HG02943 (cell line): ENCODE data around the gene PHETA1.

Experiments used
- ATAC-seq: cut with Tn5 transposase; IDR thresholded peaks from one replicate; pipeline ENCODE4 v1.9.1; 2021; ENCODE audit warnings: mild to moderate bottlenecking, low read depth, moderate library complexity; ENCODE audit not compliant: unreplicated experiment

PHETA1 gene, protein sequence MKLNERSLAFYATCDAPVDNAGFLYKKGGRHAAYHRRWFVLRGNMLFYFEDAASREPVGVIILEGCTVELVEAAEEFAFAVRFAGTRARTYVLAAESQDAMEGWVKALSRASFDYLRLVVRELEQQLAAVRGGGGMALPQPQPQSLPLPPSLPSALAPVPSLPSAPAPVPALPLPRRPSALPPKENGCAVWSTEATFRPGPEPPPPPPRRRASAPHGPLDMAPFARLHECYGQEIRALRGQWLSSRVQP

DNA sequence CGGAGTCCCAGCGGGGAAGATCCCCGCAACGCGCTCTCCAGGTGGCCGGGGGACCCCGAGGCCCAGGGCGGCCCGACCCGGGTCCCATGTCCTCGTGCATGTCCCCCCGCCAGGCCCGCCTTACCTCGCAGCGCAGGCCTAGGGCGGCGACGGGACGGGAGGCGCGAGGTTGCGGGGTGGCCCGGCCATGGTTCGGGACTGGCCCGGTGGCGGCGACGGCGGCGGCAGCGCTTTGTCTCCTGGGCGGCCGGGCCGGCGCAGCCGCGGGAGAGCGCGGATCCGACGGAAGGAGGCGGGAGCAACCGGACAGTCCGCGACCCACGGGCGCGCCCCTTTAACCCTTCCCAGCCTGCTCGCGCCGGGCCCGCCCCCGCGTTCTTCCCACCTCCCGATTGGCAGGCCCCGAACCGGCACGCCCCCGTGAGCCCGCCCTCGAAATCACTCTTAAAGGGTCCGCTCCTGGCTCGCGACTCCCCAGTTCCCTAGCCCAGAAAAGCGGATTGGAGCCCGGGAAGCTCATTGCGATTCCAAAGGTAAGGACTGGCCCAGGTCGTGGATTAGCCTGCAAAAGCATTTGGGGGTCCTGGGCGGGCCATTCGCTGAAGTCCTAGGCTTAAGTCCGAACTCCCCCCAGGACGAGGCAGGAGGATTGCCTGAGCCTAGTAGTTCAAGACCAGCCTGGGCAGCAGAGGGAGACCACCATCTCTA is at the start of gene PHETA1:
Gene PHETA1 (minus strand): TSS at position 308 of the 708 bp plus-strand sequence. CDS start 5,668 bp downstream, outside the sequence.
- peak; percentile 95 for ATAC-seq

DNA sequence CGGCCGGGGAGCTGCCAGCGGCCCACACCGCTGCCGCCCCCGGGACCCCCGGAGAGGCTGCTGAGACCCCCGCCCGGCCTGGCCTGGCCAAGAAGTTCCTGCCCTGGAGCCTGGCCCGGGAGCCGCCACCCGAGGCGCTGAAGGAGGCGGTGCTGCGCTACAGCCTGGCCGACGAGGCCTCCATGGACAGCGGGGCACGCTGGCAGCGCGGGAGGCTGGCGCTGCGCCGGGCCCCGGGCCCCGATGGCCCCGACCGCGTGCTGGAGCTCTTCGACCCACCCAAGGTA is 49.6 kb upstream of the PHETA1 start:
- no peak for ATAC-seq

DNA sequence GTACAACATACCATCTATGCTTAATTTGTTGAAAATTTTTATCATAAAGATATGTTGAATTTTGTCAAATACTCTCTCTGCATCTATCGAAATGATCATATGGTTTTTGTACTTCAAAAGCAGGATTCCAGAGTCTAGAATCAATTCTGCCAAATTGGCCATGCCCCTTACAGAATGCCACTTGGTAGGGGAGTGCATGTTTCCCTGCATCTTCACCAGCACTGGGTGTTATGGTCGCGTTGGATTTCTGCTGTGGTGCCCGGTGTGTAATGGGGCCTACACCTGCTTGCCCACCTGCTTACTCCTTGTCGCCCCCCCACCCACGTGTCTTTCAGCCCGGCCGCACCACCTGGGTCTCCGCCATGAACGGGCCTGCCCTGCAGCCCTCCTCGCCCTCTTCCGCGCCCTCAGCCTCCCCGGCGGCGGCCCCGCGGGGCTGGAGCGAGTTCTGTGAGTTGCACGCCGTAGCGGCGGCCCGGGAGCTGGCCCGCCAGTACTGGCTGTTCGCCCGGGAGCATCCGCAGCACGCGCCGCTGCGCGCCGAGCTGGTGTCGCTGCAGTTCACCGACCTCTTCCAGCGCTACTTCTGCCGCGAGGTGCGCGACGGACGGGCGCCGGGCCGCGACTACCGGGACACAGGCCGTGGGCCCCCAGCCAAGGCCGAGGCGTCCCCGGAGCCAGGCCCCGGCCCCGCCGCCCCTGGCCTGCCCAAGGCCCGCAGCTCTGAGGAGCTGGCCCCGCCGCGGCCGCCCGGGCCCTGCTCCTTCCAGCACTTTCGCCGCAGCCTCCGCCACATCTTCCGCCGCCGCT is 49.1 kb upstream of the PHETA1 start:
- ATAC-seq: no peak

DNA sequence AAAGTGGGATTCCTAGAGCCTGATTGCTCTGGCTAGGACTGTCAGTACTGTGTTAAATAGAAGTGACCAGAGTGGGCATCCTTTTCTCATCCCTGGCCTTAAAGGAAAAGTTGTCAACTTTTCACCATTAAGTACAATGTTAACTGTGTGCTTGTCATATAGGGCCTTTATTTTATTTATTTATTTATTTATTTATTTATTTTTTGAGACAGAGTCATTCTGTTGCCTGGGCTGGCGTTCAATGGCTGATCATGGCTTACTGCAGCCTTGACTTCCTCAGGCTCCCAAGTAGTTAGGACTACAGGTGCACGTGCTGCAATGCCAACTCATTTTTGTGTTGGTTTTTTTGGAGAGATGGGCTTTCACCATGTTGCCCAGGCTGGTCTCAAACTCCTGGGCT is 48.4 kb upstream of the PHETA1 start:
- no peak for ATAC-seq

DNA sequence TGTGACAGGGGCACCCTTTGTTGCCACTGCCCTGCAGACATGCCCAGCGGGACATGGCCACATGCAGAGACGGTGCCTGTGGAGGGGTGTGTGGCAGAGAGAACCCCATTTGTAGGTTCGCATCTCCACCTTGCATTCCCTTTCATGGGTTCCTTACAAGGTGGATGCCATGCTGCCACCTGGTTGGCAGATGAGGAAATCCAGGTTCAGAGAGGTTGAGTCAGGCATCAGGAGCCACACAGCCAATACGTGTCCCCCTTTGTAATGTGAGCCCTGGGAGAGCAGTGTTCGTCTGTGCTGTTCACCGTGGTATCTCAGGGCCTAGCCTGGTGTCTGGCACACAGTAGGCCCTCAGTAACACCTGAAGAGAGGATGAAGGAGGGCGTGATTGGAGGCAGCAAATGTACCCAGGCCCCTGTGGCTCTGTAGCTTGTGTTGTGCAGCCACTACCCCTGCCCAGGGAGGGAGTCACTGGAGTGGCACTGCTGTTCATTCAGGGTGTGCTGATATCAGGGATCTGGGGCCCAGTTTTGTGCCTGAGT is 45.9 kb upstream of the PHETA1 start:
- ATAC-seq: no peak

DNA sequence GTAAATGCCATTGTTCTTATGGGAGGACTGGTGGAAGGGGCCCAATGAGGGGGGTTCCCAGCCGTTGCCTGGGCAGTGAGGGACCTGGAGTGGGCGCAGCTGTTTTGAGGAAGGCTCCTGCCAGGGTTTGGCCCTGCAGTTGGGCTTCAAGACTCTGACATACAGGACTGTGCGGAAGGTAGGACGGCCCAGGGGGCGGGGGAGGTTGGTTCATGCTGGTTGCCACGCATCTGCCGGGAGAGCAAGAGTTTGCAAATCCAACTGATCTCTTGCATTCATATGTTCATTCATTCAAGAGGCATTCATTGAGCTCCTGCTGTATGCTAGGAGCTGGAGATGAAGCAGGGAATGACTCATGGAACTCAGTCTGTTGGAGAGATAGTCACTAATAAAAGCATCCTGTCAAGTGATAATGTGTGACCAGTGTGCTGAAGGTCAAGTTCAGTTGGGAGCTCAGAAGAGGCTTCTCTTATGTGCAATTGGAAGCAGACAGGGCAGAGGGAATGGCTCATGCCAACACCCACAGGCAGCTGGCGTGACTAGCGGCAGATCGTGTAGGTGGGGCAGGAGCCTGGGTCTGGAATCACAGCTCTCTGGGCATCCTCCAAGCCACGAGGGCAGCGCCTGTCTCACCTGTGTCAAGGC is 44.7 kb upstream of the PHETA1 start:
- no peak for ATAC-seq

DNA sequence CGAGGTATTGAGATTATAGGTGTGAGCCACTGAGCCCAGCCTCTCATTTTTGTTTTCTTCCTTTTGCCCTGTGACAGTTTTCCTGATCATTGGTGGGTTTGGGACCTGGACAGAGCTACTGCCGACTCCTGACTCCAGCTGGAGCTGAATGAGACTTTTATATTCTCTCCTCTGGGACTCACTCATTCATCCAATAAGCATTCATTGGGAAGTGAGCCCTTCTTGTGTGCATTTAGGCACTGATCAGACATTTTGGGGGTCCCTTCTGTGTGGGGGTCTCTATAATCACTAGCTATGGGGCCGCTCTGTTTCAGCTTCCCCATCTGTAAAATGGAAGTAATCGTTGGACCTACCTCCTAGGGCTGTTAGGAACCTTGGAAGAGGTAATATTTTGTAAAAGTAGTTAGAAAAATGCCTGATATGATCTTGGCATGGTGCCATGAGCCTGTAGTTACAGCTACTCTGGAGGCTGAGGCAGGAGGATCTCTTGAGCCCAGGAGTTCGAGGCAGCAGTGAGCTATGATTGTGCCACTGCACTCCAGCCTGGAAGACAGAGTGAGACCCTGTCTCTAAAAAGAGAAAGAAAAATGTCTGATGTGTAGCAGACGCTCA is 44.0 kb upstream of the PHETA1 start:
- ATAC-seq: no peak

DNA sequence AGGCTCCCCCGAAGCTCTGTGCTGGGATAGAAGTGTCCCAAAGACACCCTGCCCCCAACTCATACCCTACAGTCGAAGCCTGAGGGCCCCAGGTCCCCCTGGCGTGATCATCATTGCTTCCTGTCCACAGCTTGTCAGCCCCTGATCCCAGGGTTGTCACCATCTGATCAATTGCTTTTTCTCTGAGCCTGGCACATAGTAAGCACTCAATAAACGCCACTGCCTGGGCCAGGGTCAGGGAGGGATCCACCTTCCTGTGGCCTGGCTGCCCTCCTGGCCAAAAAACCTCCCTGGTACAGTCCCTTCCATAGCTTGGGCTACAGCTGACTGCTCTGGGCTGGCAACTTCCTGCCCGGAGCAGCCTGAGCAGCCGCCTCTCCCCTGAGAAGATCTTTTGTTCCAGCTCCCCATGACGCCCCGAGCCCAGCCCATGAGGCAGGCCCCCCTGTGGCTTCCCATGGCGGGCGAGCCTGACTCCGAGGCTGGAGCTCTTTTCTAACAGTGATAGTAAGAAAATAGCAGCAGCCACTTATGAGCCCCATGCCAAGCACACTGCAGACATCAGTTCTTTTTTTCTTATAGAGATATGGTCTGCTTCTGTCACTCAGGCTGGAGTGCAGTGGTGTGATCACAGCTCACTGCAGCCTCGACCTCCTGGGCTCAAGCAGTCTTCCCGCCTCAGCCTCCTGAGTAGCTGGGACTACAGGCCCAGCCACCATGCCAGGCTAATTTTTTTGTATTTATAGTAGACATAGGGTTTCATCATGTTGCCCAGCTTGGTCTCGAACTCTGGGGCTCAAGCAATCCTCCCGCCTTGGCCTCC is 43.3 kb upstream of the PHETA1 start:
- ATAC-seq: no peak

DNA sequence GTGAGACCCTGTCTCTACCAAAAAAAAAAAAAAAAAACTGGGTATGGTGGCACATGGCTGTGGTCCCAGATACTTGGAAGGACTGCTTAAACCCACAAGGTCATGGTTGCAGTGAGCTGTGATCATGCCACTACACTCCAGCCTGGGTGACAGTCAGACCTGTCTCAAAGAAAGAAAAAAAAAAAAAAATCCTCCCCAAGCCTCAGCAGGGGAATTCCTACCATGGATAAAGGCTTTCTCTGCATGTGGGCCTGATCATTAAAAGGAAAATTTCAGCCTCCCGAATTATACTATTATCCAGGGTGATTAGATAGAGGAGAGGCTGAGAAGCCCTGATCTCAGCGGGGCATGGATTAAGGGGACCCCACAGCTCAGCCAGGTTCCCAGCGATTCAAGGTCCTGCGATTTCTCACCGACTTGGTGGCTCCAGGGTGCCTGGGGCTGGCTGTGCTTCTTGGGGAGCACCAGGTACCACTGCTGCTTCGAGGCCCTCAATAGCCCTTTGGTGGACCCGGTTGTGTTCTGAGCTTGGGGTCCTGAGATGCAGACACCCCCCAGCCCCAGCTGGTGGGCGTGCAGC is 42.4 kb upstream of the PHETA1 start:
- no peak for ATAC-seq

DNA sequence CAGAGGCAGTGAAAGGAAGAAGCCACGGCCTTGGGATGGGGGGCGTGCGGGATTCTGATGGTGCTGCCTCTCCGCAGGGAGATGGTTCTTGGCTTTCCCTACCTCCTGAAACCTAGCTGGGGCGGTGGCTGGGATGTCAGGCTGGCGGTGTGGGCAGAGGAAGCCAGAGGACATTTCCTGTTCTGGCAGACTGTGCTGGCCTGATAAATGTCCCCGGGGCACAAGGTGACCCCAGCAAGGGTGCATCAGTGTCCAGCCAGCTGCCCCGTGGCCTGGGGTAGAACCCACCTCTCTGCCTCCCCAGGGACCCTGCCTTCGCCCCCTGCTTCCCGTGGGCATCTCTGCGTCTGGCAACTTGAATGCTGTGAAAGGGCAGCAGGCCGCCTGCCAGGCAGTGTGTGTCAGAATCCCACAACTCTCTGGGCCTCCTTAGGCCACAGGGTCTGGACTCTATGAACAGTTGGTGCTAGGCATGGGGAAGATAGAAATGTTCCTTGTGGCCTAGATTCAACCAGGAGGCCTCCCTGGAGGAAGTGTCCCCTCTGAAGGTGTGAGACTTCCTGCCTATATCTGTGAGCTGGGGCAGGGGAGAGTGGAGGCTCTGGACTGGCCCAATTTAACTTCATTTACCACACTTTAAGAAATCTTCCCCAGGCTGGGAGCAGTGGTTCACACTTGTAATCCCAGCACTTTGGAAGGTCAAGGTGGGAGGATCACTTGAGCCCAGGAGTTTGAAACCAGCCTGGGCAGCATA is 41.7 kb upstream of the PHETA1 start:
- no peak for ATAC-seq

DNA sequence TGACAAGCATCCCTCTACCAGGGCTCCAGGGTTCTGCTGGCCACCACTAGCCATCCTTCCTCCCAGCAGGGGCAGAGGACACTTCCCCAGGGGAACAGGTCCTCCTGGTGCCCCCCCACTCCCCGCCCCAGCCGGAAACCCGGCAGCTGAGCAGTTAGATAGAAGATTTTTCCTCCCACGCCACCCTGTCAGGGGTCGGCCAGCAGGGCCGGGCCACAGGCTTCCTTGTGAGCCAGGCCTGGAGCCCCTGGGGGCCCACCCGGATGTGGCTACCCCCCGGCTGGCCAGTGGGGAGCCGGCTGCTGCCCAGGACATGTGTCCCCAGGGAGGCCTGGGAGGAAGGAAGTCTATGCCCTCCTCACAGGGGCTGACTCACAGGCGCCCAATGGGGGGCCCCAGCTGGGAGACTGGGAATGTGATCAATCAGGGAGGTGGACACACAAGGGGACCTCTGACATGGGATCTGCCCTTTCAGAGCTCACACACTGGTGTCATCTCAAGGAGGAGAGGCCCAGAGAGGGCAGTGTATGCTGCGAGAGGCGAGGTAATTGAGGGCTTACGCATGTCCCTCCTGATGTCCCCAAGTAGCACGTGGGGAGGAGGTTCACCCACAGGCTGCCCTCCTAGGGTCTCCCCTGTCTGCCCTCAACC is 41.0 kb upstream of the PHETA1 start:
- no peak for ATAC-seq

DNA sequence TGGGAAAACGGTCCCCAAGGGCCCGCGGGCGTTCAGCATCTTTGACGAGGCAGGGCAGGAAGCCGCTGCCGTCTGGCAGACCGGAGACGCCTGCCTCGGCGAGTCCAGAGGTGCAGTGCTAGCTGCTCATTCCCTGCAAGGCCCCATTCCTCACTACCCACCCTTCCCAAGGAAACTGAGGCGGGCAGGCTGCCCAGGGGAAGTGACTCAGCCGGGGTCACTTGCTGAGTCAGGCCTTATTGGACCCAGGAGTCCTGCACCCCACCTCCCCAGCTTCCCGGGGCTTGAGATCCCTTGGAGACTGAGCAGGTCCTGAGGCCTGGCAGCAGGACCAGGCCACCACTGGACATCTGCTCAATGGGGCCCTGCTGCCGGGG is 40.5 kb upstream of the PHETA1 start:
- no peak for ATAC-seq

DNA sequence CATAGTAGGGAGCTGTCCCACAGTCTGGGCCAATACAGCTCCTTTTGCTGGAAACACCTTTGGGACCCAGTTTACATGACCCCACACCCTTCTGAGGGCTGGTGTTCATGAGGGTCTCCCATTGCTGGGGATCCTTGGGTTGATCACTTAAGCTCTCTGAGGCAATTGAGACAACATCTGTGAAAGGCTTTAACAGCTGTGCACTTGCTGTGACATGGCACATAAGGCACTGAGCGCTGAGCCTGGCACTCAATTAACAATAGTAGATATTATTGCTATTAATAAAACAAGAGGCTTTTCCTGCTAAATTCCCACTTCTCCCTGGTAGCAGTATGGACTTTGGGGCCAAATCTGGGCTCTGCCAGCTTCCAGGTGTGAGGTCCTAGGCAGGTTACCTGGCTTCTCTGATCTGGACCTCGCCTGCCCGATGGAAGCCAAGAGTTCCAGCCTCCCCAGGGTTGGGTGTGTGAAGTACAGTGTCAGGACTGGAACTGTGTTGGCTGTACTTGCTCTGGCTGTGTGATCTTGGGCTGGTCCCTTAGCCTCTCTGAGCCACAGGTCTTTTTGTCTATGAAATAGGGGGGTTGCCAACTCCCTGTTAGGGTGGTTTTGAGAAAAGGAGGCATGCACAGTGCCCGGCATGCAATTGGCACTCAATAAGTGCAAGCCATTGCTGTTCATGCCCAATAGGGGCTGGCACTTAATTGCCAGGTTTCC is 39.9 kb upstream of the PHETA1 start:
- no peak for ATAC-seq

DNA sequence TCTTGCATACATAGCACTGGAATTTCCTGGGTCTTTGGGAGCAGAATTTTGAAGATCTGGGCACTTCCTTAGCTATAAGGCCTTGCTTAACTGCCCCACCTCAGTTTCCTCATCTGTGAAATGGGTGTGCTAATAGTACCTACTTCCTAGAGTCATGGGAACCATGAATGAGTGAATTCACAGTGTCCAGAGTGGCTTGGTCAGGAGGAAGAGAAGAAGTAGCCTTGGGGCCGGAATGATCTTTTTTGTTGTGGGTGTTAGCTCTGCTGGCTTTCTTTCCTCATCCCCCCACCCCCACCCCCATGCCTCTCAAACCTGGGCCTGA is 39.2 kb upstream of the PHETA1 start:
- no peak for ATAC-seq

DNA sequence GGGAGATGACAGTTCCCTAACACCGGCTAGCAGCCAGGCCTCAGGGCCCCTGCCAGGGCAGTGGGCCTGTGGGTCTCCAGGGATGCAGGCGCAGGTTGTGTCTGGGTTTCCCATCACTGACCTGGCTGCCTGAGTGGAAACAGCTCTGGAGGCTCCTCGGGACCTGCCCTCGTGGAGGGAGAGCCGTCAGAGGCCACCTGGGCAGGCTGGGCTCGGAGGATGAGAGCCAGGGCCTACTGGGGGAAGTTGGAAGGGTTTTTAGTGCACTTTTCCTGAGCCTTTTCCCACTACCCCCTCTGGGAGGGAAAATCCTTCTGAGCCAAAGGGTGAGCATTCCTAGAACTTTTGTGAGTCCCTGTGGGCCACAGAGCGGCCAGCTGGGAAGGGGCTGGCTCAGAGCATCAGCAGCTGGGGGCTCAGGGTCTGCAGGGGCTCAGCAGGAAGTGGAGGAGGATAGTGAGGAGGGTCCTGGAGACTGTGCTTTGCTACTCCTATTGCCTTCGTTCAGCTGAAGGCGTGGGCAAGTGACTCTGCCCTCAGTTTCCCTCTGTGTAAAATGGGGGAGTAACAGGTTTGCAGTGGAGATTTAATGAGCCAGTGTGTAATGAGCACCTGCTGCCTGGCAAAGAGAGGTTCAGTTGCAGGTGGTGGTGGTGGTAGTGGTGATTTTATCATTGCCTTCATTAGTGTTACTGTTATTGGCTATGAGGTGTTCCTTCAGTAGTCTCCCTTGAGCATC is 38.7 kb upstream of the PHETA1 start:
- ATAC-seq: no peak

DNA sequence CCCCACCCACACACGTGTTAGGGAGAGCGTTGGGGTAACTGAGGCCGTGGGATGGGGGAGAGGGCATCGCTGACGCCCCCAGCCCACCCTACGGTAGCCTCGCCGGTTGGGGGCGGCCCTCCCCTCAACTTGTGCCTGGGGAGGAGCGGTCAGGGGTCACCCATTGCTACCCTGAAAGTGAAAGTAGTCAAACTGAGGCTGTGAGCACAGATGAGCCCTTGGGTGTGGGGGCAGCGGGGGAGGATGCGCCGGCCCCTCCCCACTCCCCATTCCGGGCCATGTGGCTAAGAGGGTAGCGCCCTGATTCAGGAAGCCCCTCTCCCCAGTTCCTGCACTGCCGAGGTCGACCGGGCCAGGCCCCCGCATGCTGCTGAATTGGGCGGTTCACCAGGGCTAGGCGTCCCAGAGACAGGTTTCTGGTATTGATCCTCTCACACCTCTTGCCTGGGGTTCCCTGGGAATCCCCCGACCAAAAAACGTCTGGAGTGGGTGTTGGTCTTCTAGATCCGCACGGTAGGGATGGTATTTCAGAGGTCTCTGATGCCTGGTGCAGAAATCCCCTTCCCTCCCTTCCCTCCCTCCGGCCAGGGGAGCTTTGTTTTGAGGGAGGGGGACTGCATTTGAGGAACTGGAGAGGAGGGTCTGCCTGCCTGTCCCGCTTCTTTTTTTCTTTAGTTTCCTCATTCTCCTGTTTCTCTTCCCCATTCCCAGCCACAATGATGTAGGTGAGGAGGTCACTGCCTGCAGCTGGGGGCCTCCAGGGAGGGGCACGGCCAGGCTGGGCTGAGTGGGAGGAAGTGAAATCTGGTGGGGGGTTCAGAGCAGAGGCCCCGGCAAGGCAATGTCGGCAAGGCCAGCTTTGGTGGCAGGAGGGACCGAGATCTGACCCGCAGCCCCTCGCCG is 37.8 kb upstream of the PHETA1 start:
- no peak for ATAC-seq
